Measurements from ENCODE around the gene OR1C1. TPM values are rescaled to one million over a fixed set of nuclear protein-coding genes. Genes with fewer than 3 reads are reported as not detected.
"Not testable (repeated sequence)": the region's sequence is repeated elsewhere in the genome, so short reads cannot be mapped to it uniquely, and the experiment has no call there.

Gene OR1C1
- polyA plus RNA-seq, 3 donors from 2014 or later = not detected

DNA sequence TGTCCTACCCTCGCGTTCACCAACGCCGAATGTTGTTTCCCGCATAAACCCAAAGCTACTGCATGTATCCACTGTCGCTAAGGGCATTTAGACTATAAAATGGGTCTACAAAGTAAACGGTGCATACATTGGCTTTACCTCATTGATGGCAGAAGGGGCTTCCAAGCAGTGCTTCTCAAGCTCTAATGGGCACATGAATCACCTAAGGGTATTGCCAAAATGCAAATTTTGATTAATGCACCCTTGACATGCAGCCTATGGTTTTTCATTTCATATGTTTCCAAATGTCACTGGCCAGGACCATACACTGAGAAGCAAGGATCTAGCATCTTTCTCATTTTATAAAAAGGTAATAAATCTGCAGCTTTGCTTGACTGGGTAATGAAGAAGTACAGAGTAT lies 46.6 kb downstream of the OR1C1 start:
- peaks cover 0 to 8% (median 0%) of the 10 kb centered on the region in 6 donors for H3K9me3 Mint-ChIP-seq
- no peaks in the 10 kb centered on the region for H3K4me1 Mint-ChIP-seq
- peaks cover 0 to 4% (median 0%) of the 10 kb centered on the region in 3 donors for H3K27me3 Mint-ChIP-seq (ENCODE audit: low read depth in 3 of 3)
- no peaks in the 10 kb centered on the region for H3K36me3 Mint-ChIP-seq
- no peak overlapping the region for H3K27ac Mint-ChIP-seq
- DNase-seq = no peak
- no peak overlapping the region for H3K4me3 Mint-ChIP-seq

DNA sequence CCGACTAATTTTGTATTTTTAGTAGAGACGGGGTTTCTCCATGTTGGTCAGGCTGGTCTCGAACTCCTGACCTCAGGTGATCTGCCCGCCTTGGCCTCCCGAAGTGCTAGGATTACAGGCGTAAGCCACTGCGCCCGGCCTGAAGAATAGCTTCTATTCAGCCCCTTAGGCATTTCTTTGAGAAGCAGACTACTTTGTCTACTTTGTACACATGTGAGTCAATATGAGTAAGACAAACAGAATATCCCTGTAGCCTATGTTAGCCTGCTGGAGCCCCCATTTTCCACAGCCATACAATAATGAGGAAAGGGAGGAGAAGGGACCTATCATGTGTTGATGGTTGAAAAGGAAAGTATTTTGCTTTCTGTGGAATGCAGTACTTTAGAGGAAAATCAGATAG lies 49.7 kb downstream of the OR1C1 start:
- not testable (repeated sequence) for H3K4me1 Mint-ChIP-seq; H3K27ac Mint-ChIP-seq; DNase-seq; H3K27me3 Mint-ChIP-seq (ENCODE audit: low read depth in 3 of 3); H3K4me3 Mint-ChIP-seq; H3K36me3 Mint-ChIP-seq
- peaks cover 0 to 11% (median 0%) of the 10 kb centered on the region in 6 donors for H3K9me3 Mint-ChIP-seq

Other genes starting within 250 kb of the OR1C1 start
- gene OR2C3, start 224.1 kb downstream of the OR1C1 start, polyA plus RNA-seq = not detected
- under 1 TPM in 2 of 3 donors, not detected in 1; 0.07 to 0.32 TPM for gene GCSAML, start 211.4 kb downstream of the OR1C1 start, polyA plus RNA-seq
- gene OR2G2, start 172.2 kb downstream of the OR1C1 start, polyA plus RNA-seq = not detected
- not detected for gene OR2G3, start 155.0 kb downstream of the OR1C1 start, polyA plus RNA-seq
- gene OR13G1, start 80.8 kb downstream of the OR1C1 start, polyA plus RNA-seq = not detected
- not detected for gene OR6F1, start 43.9 kb downstream of the OR1C1 start, polyA plus RNA-seq
- not detected for gene OR14K1, start 21.9 kb downstream of the OR1C1 start, polyA plus RNA-seq
- gene OR14A2, start 12.4 kb downstream of the OR1C1 start, polyA plus RNA-seq = not detected
- gene OR14A16, start 63.6 kb upstream of the OR1C1 start, polyA plus RNA-seq = not detected
- gene OR11L1, start 81.3 kb upstream of the OR1C1 start, polyA plus RNA-seq = not detected
- gene TRIM58, start 96.6 kb upstream of the OR1C1 start, polyA plus RNA-seq = 1 to 10 TPM; 1.1 to 2.3 (median 1.5) TPM
- under 1 TPM in 2 of 3 donors, not detected in 1; 0.55 to 0.82 TPM for gene OR2W3, start 135.0 kb upstream of the OR1C1 start, polyA plus RNA-seq
- gene OR2T8, start 159.7 kb upstream of the OR1C1 start, polyA plus RNA-seq = not detected
- not detected for gene OR2AJ1, start 164.3 kb upstream of the OR1C1 start, polyA plus RNA-seq
- gene OR2L8, start 188.3 kb upstream of the OR1C1 start, polyA plus RNA-seq = not detected
- gene OR2AK2, start 204.7 kb upstream of the OR1C1 start, polyA plus RNA-seq = not detected